HEK293 (cell line): ENCODE data around the gene IFNL2.
A peak's percentile ranks its signal among the peaks of the same experiment; 100 is the strongest.
"Not testable (repeated sequence)": the region's sequence is repeated elsewhere in the genome, so short reads cannot be mapped to it uniquely, and the experiment has no call there.

Source experiments
- CTCF ChIA-PET: fragments of 350-600 bp; formaldehyde crosslinking; extraction: SDS; loops from one replicate; lab custom pipeline; 2021; ENCODE audit warnings: antibody characterized with exemption; lab: Yijun Ruan, JAX
- POLR2A ChIA-PET: fragments of 300-600 bp; formaldehyde crosslinking; extraction: SDS; loops from one replicate; lab custom pipeline; 2020; ENCODE audit warnings: antibody characterized with exemption, inconsistent platforms; lab: Yijun Ruan, JAX
- H3K27ac ChIP-seq: fragments of 200-500 bp; sonication (Bioruptor generic); 2 replicates; pipeline ENCODE4 v1.5.1; 2014; ENCODE audit warnings: low read depth, low read length, control low read depth, inconsistent platforms; ENCODE audit errors: extremely low read depth
- H3K36me3 ChIP-seq, 2 experiments: fragments of 200-500 bp in 1 of 2; sonication (Bioruptor generic) in 1 of 2; 1 replicate in 1 of 2; 2 replicates in 1 of 2; pipeline ENCODE4 v1.5.1; 2014 to 2017; ENCODE audit warnings: inconsistent platforms in 2 of 2, low read length in 2 of 2; ENCODE audit not compliant: control insufficient read depth in 2 of 2, insufficient read depth in 1 of 2
- H3K4me1 ChIP-seq: fragments of 200-500 bp; sonication (Bioruptor generic); 2 replicates; pipeline ENCODE4 v1.5.1; 2014; ENCODE audit warnings: mild to moderate bottlenecking, low read length, inconsistent platforms; ENCODE audit not compliant: control insufficient read depth, insufficient read depth
- H3K4me3 ChIP-seq: 2 replicates; pipeline ENCODE4 v1.5.1; 2011; ENCODE audit warnings: low read depth, mild to moderate bottlenecking, control low read depth, low read length, moderate library complexity
- H3K9me3 ChIP-seq: fragments of 200-500 bp; sonication (Bioruptor generic); 2 replicates; pipeline ENCODE4 v1.5.1; 2014; ENCODE audit warnings: low read depth, low read length, inconsistent platforms; ENCODE audit not compliant: control insufficient read depth, insufficient read depth
- KLF16 ChIP-seq: fragments of 450-650 bp; formaldehyde crosslinking; IDR thresholded peaks from 2 replicates; pipeline ENCODE4 v1.5.1; 2017; ENCODE audit warnings: missing biosample characterization, missing genetic modification characterization
- ZBTB49 ChIP-seq: fragments of 450-650 bp; formaldehyde crosslinking; IDR thresholded peaks from 2 replicates; pipeline ENCODE4 v1.5.1; 2016; ENCODE audit warnings: missing biosample characterization, missing genetic modification characterization, low read depth
- ZIC2 ChIP-seq: fragments of 450-650 bp; formaldehyde crosslinking; IDR thresholded peaks from 2 replicates; pipeline ENCODE4 v1.5.1; 2016; ENCODE audit warnings: missing biosample characterization, missing genetic modification characterization
- ZNF37A ChIP-seq: fragments of 450-650 bp; IDR thresholded peaks from 2 replicates; pipeline ENCODE4 v1.5.1; 2018; ENCODE audit warnings: missing biosample characterization, missing genetic modification characterization
- ZNF529 ChIP-seq: fragments of 450-650 bp; formaldehyde crosslinking; IDR thresholded peaks from 2 replicates; pipeline ENCODE4 v1.5.1; 2017; ENCODE audit warnings: missing genetic modification characterization, missing biosample characterization; ENCODE audit not compliant: insufficient replicate concordance
- ZNF549 ChIP-seq: fragments of 450-650 bp; IDR thresholded peaks from 2 replicates; pipeline ENCODE4 v1.5.1; 2018; ENCODE audit warnings: missing biosample characterization, missing genetic modification characterization, mild to moderate bottlenecking, inconsistent platforms, moderate library complexity
- ZNF692 ChIP-seq: fragments of 450-650 bp; formaldehyde crosslinking; IDR thresholded peaks from 2 replicates; pipeline ENCODE4 v1.5.1; 2016; ENCODE audit warnings: missing biosample characterization, missing genetic modification characterization
- ZSCAN5A ChIP-seq: fragments of 450-650 bp; formaldehyde crosslinking; IDR thresholded peaks from 2 replicates; pipeline ENCODE4 v1.5.1; 2016; ENCODE audit warnings: missing biosample characterization, missing genetic modification characterization

Gene IFNL2

GRCh38 chr19:39240421-39240820 lies 27.8 kb upstream of the IFNL2 start:
- no peaks in the 10 kb centered on the region for H3K36me3 ChIP-seq
- H3K4me1 ChIP-seq, result peaks cover 5% of the 10 kb centered on the region; the same call in 1 of the 2 replicates
- CTCF ChIA-PET, result interaction anchor here (0.5 to 0.7 kb wide), 3 partner anchors 89 to 354 kb away, joined by 4 to 7 read pairs (median 4); no protein-coding TSS in a partner anchor
- TF ChIP-seq ZIC2 (tag by site-specific recombination), result no peak
- no peak for TF ChIP-seq ZNF692
- no peak for TF ChIP-seq KLF16 (tag by site-specific recombination)
- no peak for TF ChIP-seq ZNF37A (tag by site-specific recombination)
- no peak for TF ChIP-seq ZBTB49 (tag by site-specific recombination)
- no peak for TF ChIP-seq ZNF549 (tag by site-specific recombination)
- TF ChIP-seq ZNF529 (tag by site-specific recombination), result no peak
- TF ChIP-seq, all 188 proteins: peak for 0
- Histone ChIP-seq H3K27ac (no peak overlapping the region), H3K4me3 (no peak overlapping the region), H3K9me3 (no peaks in the 10 kb centered on the region)
- POLR2A ChIA-PET, result no interaction called here

GRCh38 chr19:39243741-39244140 lies 24.5 kb upstream of the IFNL2 start:
- CTCF ChIA-PET, result interaction anchor here (0.6 kb wide), 1 partner anchor 606 kb away, joined by 3 read pairs; no protein-coding TSS in a partner anchor

GRCh38 chr19:39244410-39245100 lies 23.6 kb upstream of the IFNL2 start, which contains the start of gene IFNL3:
Gene IFNL3 (minus strand): TSS chr19:39245006. CDS start chr19:39244967, 39 bp downstream.
- TF ChIP-seq ZSCAN5A (tag by site-specific recombination), result peak; percentile 70; the same call in 1 of the 2 replicates
- H3K36me3 ChIP-seq, H3K4me3 ChIP-seq, H3K27ac ChIP-seq, POLR2A ChIA-PET, CTCF ChIA-PET, H3K9me3 ChIP-seq, H3K4me1 ChIP-seq: not testable (repeated sequence)

More at GRCh38 chr19:39243741-39244140, 24.5 kb upstream of the IFNL2 start:
- POLR2A ChIA-PET, H3K36me3 ChIP-seq, H3K9me3 ChIP-seq, H3K4me3 ChIP-seq, H3K4me1 ChIP-seq, H3K27ac ChIP-seq: not testable (repeated sequence)

- H3K4me3 ChIP-seq, H3K9me3 ChIP-seq, H3K36me3 ChIP-seq, H3K4me1 ChIP-seq, H3K27ac ChIP-seq, POLR2A ChIA-PET: not testable (repeated sequence)
- CTCF ChIA-PET, result interaction anchor here (0.6 kb wide), 1 partner anchor 94 kb away, joined by 3 read pairs; no protein-coding TSS in a partner anchor
Observed at GRCh38 chr19:39245166-39245565, 23.0 kb upstream of the IFNL2 start.
